ENCODE data around the gene FAM227B. TPM values are rescaled to one million over a fixed set of nuclear protein-coding genes. Genes with fewer than 3 reads are reported as not detected.

FAM227B gene
- total RNA-seq, 1 donor from 2014 or later, result 8.0 TPM

DNA sequence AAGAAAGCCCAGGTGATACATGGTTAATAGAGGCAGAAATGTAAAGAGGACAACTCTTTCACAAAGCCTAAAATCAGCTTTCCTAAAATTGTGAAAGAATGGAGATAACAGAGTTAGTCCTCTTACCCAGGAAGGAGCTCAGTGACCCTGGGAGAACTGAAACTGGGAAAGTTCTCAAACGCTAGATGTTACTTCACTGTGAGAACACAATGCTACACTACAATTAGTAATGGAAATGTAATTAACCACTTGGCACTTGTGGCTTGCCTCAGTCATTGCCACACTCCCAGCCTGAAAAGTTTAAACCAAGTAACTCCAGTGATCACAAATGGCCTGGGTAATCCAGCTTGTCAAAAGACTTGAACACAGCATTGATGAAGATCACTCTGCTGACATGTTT is 300.3 kb downstream of the FAM227B start:
- TF ChIP-seq CTCF (IDR thresholded peaks at IDR 0.05; ENCODE audit: unreplicated experiment), result no peak
- H3K36me3 Mint-ChIP-seq, result peaks cover 24% of the 10 kb centered on the region
- H3K4me1 Mint-ChIP-seq, result peaks cover 8% of the 10 kb centered on the region
- no peaks in the 10 kb centered on the region for H3K9me3 Mint-ChIP-seq
- no peak overlapping the region for H3K4me3 Mint-ChIP-seq
- H3K27ac Mint-ChIP-seq, result no peak overlapping the region
- no peak for DNase-seq (ENCODE audit: low spot score in 2 of 2, unreplicated experiment in 2 of 2)
- H3K27me3 Mint-ChIP-seq (ENCODE audit: low read depth), result no peaks in the 10 kb centered on the region

DNA sequence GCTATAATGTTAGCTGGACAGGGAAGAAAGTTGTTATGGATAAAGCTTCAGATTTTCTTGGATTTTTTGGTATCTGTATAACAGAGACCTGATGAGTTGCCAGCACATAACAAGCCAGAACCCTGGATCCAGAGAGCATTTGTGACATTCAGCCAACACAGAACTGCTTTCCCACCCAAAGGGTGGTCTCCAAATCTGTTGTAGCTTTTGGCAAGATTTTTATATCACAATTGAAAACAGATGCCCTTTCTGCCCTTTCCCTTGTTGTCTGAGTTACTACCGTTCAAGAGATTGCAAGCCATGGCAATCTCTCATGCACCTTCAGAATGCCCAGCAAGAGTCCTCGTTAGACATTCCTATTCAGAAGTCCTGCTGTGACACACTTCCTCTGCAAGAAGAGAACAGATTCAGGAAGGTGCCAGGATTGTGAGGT is 305.2 kb downstream of the FAM227B start:
- Mint-ChIP-seq H3K9me3 (peaks cover 11% of the 10 kb centered on the region), H3K4me3 (no peak overlapping the region), H3K4me1 (no peaks in the 10 kb centered on the region), H3K27ac (no peak overlapping the region), H3K36me3 (peaks cover 25% of the 10 kb centered on the region), H3K27me3 (ENCODE audit: low read depth) (no peaks in the 10 kb centered on the region)
- TF ChIP-seq CTCF (IDR thresholded peaks at IDR 0.05; ENCODE audit: unreplicated experiment), result no peak
- no peak for DNase-seq (ENCODE audit: low spot score in 2 of 2, unreplicated experiment in 2 of 2)

- Mint-ChIP-seq H3K27ac (no peak overlapping the region), H3K4me1 (no peaks in the 10 kb centered on the region), H3K36me3 (peaks cover 27% of the 10 kb centered on the region), H3K9me3 (peaks cover 16% of the 10 kb centered on the region), H3K4me3 (no peak overlapping the region), H3K27me3 (ENCODE audit: low read depth) (no peaks in the 10 kb centered on the region)
- no peak for DNase-seq (ENCODE audit: low spot score in 2 of 2, unreplicated experiment in 2 of 2)
- no peak for TF ChIP-seq CTCF (IDR thresholded peaks at IDR 0.05; ENCODE audit: unreplicated experiment)
Observed at GRCh38 chr15:49314716-49315115, 305.9 kb downstream of the FAM227B start.

DNA sequence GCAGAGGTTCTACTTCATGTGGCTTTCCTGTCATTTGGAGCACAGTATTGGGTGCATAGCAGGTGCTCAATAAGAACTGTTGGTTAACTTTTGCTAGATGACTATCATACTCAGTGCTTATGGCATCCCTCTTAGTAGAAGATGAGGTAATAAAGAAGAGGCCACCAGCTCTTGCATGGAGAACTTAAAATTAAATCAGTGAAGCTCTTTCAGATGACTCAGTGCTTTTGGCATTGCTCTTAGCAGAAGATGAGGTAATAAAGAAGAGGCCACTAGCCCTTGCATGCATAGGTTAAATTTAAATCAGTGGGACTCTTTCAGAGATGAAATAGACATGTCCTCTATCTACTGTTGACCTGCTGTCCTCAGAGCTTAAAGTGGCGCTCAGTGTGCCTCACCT is 307.0 kb downstream of the FAM227B start:
- no peak for DNase-seq (ENCODE audit: low spot score in 2 of 2, unreplicated experiment in 2 of 2)
- no peak overlapping the region for H3K4me3 Mint-ChIP-seq
- no peaks in the 10 kb centered on the region for H3K4me1 Mint-ChIP-seq
- H3K36me3 Mint-ChIP-seq, result peaks cover 26% of the 10 kb centered on the region
- no peak for TF ChIP-seq CTCF (IDR thresholded peaks at IDR 0.05; ENCODE audit: unreplicated experiment)
- H3K27me3 Mint-ChIP-seq (ENCODE audit: low read depth), result no peaks in the 10 kb centered on the region
- peaks cover 16% of the 10 kb centered on the region for H3K9me3 Mint-ChIP-seq
- H3K27ac Mint-ChIP-seq, result no peak overlapping the region

- TF ChIP-seq CTCF (IDR thresholded peaks at IDR 0.05; ENCODE audit: unreplicated experiment), result no peak
- Mint-ChIP-seq H3K36me3 (peaks cover 28% of the 10 kb centered on the region), H3K9me3 (peaks cover 16% of the 10 kb centered on the region)
Observed at GRCh38 chr15:49309889-49310288, 310.7 kb downstream of the FAM227B start.

GRCh38 chr15:49308686-49309085 is 311.9 kb downstream of the FAM227B start:
- no peak overlapping the region for H3K27ac Mint-ChIP-seq
- H3K4me1 Mint-ChIP-seq, result no peaks in the 10 kb centered on the region
- H3K4me3 Mint-ChIP-seq, result no peak overlapping the region
- H3K27me3 Mint-ChIP-seq (ENCODE audit: low read depth), result no peaks in the 10 kb centered on the region
- peaks cover 16% of the 10 kb centered on the region for H3K9me3 Mint-ChIP-seq
- peaks cover 39% of the 10 kb centered on the region for H3K36me3 Mint-ChIP-seq
- no peak for TF ChIP-seq CTCF (IDR thresholded peaks at IDR 0.05; ENCODE audit: unreplicated experiment)
- no peak for DNase-seq (ENCODE audit: low spot score in 2 of 2, unreplicated experiment in 2 of 2)

More at GRCh38 chr15:49309889-49310288, 310.7 kb downstream of the FAM227B start:
- Mint-ChIP-seq H3K27me3 (ENCODE audit: low read depth) (no peaks in the 10 kb centered on the region), H3K4me1 (no peaks in the 10 kb centered on the region), H3K4me3 (no peak overlapping the region), H3K27ac (no peak overlapping the region)
- DNase-seq (ENCODE audit: low spot score in 2 of 2, unreplicated experiment in 2 of 2), result no peak
